KOPT-K1 (cell line): ENCODE results near the gene KCNIP1.
"Not testable (repeated sequence)": the region's sequence is repeated elsewhere in the genome, so short reads cannot be mapped to it uniquely, and the experiment has no call there.

Source experiments
- H3K27ac ChIP-seq: fragments of 200-600 bp; sonication (generic); 2 replicates; pipeline ENCODE4 v1.5.1; 2016; ENCODE audit warnings: antibody characterized with exemption, mild to moderate bottlenecking, low read depth, low read length; ENCODE audit not compliant: poor library complexity, severe bottlenecking
- H3K36me3 ChIP-seq: fragments of 200-600 bp; sonication (generic); 2 replicates; pipeline ENCODE4 v1.5.1; 2017; ENCODE audit warnings: antibody characterized with exemption, mild to moderate bottlenecking, low read length, moderate library complexity; ENCODE audit not compliant: insufficient read depth
- H3K9me3 ChIP-seq: fragments of 200-600 bp; sonication (generic); 2 replicates; pipeline ENCODE4 v1.5.1; 2017; ENCODE audit warnings: antibody characterized with exemption, low read length, mild to moderate bottlenecking; ENCODE audit not compliant: insufficient read depth, poor library complexity, severe bottlenecking

The KCNIP1 gene

GRCh38 chr5:170532935-170533334 is 29.1 kb downstream of the KCNIP1 start:
- Histone ChIP-seq H3K36me3 (no peaks in the 10 kb centered on the region), H3K27ac (no peak overlapping the region), H3K9me3 (no peaks in the 10 kb centered on the region)

- Histone ChIP-seq H3K27ac (no peak overlapping the region), H3K36me3 (no peaks in the 10 kb centered on the region)
Observed at GRCh38 chr5:170533383-170533782, 29.6 kb downstream of the KCNIP1 start.

GRCh38 chr5:170534177-170534576 is 30.4 kb downstream of the KCNIP1 start:
- no peaks in the 10 kb centered on the region for H3K36me3 ChIP-seq
- no peak overlapping the region for H3K27ac ChIP-seq
- no peaks in the 10 kb centered on the region for H3K9me3 ChIP-seq

More at GRCh38 chr5:170533383-170533782, 29.6 kb downstream of the KCNIP1 start:
- H3K9me3 ChIP-seq: no peaks in the 10 kb centered on the region

GRCh38 chr5:170534941-170535340 is 31.1 kb downstream of the KCNIP1 start:
- Histone ChIP-seq H3K27ac (no peak overlapping the region), H3K9me3 (no peaks in the 10 kb centered on the region), H3K36me3 (no peaks in the 10 kb centered on the region)

DNA sequence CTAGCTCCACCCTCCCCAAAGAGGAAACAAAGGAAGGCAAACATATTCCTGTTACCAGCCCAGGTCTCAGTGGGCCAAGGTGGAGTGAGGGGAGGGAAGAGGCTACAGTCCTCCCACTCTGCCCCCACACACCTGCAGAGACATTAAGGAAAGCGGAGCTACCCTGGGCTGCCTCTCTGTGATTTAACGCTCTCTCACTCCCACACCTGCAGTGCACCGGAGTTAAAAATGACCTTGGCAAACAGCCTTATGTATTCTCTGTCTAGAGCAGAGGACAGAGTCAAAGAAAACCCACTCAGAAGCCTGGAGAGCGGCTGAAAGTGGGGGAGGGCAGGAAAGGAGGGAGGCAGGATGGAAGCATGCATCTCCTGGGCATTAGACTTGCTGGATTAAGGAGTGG is 32.7 kb downstream of the KCNIP1 start:
- Histone ChIP-seq H3K9me3 (no peaks in the 10 kb centered on the region), H3K36me3 (no peaks in the 10 kb centered on the region), H3K27ac (no peak overlapping the region)

DNA sequence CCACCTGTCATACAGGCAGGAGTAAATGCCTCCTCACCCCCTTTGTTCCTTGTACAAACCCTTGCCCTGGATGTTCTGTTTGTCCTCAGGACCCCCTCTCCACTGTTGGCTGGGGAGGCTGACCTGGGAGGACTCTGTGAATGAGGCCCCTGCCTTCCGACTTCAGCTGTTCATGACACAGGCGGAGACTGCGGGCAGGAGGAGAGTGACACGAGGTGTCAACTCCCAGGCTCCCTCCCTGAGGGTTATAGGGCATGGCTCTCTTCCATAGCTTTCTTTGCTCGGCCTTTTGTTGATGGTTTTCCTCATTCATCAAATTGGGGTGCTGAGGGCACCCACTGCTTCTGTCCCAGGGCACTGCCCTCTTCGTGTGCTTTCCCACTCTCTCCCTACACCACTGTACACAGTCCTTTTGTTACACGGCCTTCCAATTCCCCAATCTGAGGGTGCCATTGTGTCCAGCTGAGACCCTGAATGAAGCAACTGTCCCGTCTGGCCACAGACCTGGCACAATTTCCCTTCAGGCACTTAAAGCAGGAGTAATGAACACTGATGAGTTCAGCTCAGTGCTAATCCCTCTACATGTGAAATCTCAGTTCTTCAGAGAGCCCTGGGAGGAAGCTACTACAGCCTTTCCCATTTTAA is 33.8 kb downstream of the KCNIP1 start:
- no peaks in the 10 kb centered on the region for H3K9me3 ChIP-seq
- no peaks in the 10 kb centered on the region for H3K36me3 ChIP-seq
- no peak overlapping the region for H3K27ac ChIP-seq

DNA sequence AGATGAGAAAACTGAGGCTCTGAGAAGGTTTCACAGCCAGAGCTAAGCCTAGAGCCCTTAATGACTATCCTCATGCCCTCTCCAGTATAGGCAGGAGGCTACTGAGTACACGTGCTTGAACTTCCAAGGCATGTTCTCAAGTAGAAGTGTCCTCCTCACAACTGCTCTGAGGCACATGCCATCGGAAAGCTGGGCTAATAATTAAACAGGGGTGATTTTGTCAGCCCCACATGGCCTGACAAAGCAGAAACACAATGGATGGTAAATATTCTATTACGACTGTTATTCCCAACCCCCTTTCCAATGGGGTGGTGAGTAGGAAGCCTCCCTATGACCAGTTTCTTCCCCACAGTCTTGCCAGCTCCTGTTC is 34.3 kb downstream of the KCNIP1 start:
- H3K36me3 ChIP-seq: no peaks in the 10 kb centered on the region
- H3K9me3 ChIP-seq: no peaks in the 10 kb centered on the region
- H3K27ac ChIP-seq: no peak overlapping the region

- no peak overlapping the region for H3K27ac ChIP-seq
- H3K9me3 ChIP-seq: no peaks in the 10 kb centered on the region
- H3K36me3 ChIP-seq: no peaks in the 10 kb centered on the region
Observed at GRCh38 chr5:170538696-170539586, 35.1 kb downstream of the KCNIP1 start.

DNA sequence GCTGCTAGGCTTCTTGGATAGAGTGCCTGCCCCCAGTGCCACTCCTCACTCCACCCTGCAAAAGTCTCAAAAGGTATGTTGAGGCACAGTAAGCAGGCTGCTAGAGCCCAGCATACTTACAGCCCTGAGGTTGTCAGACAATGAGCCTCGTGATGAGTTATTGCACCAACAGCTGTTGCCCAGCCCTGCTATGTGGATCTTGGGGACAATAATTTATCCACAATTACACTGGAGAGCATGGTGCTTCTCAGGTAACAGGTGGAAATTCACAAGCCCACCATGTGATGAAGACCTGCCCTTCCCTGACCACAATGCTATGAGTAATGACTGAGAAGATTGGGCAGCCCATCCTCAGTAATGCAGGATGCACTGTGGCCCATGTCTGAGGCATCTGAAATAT is 36.5 kb downstream of the KCNIP1 start:
- Histone ChIP-seq H3K27ac (no peak overlapping the region), H3K9me3 (peaks cover 5% of the 10 kb centered on the region), H3K36me3 (no peaks in the 10 kb centered on the region)

GRCh38 chr5:170541146-170541769 is 37.4 kb downstream of the KCNIP1 start:
- H3K36me3 ChIP-seq: no peaks in the 10 kb centered on the region
- no peak overlapping the region for H3K27ac ChIP-seq
- peaks cover 11% of the 10 kb centered on the region for H3K9me3 ChIP-seq

DNA sequence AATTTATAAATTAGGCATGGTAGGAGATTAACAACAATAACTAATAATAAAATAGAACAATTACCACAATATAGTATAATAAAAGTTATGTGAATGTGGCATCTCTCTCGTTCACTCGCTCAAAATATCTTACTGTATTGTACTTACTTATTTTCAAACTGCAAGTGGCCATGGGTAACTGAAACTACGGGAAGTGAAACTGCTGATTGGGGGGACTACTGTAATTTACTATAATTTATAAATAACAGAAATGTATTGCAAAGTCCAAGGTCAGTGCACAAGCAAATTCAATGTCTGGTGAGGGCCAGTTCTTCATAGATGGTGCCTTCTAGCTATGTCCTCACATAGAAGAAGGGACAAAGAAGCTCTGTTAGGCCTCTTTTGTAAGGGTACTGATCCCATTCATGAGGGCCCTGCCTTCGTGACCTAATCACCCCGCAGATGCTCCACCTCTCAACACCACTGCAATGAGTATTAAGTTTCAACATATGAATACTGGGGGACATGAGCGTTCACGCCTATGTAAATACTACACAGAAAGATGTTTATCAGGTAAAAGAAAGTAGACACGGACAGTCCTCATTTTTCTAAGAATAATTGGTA is 39.0 kb downstream of the KCNIP1 start:
- H3K27ac ChIP-seq: no peak overlapping the region
- peaks cover 11% of the 10 kb centered on the region for H3K9me3 ChIP-seq
- H3K36me3 ChIP-seq: no peaks in the 10 kb centered on the region

GRCh38 chr5:170545313-170545712 is 41.5 kb downstream of the KCNIP1 start:
- Histone ChIP-seq H3K27ac (no peak overlapping the region), H3K36me3 (no peaks in the 10 kb centered on the region), H3K9me3 (peaks cover 11% of the 10 kb centered on the region)

DNA sequence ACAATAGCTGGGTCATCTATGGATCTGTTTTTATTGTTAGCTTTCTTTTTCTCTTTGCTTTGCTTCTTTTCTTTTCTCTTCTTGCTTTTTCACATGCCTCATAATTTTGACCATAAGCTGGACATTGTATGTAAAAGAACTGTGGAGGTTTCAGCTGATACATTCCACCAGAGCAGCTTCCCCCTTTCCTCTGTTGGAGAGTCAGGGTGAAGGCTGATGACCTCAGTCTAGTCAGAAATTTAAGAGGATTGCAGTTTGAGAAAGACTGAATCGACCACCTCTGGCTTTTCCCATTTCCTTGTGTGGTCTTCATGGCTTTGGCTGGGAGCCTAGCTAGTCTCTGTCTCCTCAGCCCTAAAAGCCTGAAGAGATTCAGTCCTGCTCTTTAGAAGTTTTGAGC is 42.0 kb downstream of the KCNIP1 start:
- no peaks in the 10 kb centered on the region for H3K36me3 ChIP-seq

DNA sequence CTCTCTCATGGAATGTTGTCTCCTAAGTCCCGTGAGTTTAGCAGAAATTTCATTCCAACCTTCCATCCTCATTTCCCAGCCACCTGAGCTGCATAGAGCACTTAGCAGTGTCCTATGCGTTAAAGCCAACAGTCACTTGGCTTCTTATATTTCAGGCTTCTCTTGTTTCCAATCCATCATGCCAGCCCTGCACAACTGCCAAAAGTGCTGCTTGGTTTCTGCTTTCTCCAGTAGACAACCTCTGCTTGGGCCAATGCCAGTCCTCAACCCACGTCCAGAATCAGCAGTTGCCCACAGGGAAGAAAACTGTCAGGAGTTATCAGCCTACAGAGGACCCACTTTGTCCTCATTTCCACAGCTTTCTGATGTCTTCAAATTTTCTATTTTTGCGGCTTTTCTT is 42.5 kb downstream of the KCNIP1 start:
- Histone ChIP-seq H3K27ac (no peak overlapping the region), H3K36me3 (no peaks in the 10 kb centered on the region), H3K9me3 (peaks cover 11% of the 10 kb centered on the region)

More for the DNA sequence above, 42.0 kb downstream of the KCNIP1 start:
- Histone ChIP-seq H3K9me3 (peaks cover 11% of the 10 kb centered on the region), H3K27ac (no peak overlapping the region)

DNA sequence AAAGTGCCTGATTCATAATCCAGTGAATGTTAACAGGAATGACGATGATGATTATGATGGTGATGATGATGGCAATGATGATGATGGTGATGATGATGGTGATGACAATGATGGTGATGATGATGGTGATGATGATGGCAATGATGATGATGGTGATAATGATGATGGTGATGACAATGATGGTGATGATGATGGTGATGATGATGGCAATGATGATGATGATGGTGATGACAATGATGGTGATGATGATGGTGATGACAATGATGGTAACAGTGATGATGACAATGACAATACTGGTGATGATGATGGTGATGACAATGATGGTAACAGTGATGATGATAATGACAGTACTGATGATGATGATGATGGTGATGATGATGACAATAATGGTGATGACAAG is 46.6 kb downstream of the KCNIP1 start:
- H3K27ac ChIP-seq, H3K36me3 ChIP-seq, H3K9me3 ChIP-seq: not testable (repeated sequence)
